ENCODE measurements around the gene GNAS-AS1.
"Not testable (repeated sequence)": the region's sequence is repeated elsewhere in the genome, so short reads cannot be mapped to it uniquely, and the experiment has no call there.

Gene GNAS-AS1

DNA sequence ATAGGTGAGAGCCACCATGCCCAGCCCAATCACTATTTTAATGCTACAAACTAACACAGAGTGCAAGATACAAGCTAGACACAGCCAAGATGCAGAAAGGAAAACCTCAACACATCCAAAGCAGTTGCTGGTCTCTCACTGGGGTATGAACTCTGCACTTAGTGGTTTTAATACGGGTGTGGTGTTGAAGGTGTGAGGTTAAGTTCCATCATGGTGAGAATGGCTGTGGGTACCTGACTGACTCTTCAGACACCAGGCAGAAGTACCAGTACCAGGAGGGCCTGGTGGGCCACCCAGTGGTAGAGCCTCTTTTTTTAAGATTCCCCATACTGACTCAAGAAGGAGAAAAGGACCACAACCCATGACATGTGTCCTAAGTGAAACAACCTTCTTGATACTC, 13.0 kb downstream of the GNAS-AS1 start:
- DNase-seq (ENCODE audit: insufficient read length, low spot score), result no peak
- FAIRE-seq, result no peak

DNA sequence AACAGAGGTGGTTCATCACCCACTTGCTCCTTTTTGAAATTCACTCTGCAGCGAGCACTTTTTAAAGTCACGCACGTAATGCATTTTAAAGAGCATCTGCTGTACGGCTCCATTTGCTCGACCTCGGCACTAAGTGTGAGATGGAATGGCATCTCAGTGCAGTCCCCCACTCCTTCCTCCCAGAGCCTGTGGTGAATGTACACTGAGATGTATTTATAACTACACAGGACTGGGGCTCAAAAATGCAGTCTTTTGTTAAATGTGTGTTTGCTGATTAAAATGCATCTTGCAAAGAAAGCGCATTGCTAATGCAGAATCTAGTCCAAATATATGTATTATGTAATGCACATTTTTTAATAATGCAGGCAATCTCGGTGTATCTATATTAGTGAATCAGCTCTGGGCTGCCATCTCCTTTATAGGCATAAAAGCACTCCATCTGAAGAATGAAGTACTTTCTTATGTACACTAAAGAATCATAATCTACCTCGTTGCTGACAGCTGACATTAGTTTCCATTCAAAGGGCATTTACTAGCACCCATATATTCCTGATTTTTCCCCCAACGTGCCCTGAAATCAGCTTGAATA, 14.0 kb downstream of the GNAS-AS1 start:
- DNase-seq (ENCODE audit: insufficient read length, low spot score) (no peak), FAIRE-seq (no peak)

DNA sequence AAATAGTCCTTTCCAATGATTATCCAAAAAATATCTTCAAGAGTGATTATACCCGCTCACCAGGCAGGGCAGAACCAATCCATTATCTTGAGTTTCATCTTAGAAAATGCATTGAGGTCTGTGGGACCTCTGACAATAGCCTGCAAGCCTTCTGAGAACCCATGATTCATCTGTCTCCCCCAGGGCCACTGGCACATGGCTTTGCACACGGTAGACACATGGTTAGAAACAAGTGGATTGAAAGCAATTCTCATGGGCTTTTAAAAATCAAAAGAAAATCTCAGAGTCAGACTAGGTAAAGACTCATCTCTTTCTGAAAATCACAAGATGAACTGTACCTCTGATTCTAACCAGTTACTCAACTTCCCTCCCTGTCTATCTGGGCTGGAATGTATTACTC, 15.5 kb downstream of the GNAS-AS1 start:
- DNase-seq (ENCODE audit: insufficient read length, low spot score), result no peak
- FAIRE-seq, result no peak

DNA sequence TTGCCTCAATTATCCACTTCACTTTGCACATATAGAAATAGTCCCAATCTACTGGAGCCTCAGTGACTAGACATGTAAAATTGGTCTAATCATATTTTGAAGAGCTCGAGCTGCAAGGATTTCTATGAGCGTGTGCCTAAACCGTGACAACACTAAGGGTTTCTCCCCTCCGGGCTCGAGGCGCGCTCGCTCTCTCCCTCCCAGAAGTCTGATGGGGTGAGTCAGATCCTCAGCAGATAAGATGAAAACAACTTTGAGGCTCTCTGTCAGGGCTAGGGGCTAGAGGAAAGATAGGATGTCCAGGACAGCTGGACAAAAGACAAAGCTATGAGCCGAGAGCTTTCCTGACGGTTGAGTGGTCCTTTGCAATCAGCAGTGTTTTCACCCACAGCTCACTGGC, 16.8 kb downstream of the GNAS-AS1 start:
- FAIRE-seq, result no peak

DNA sequence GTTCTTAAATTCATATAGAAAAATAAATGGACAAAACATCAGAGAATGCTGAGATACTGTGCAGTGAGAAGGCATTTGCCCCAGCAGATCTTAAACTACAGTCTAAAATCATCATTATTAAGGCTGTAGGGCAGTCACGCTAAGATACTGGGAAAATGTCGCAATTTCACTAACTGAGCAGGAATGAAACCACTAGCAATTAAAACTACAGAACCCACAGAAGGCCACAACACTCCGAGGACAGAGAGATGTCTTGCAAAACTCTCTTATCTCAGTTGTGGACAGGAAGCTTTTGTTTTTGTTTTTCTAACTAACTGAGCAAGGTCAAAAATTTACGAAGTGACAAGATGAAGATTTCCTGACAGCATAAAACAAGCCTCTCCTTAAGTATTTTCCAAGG, 18.2 kb downstream of the GNAS-AS1 start:
- FAIRE-seq (no peak), DNase-seq (ENCODE audit: insufficient read length, low spot score) (no peak)

More for the DNA sequence above, 16.8 kb downstream of the GNAS-AS1 start:
- no peak for DNase-seq (ENCODE audit: insufficient read length, low spot score)

DNA sequence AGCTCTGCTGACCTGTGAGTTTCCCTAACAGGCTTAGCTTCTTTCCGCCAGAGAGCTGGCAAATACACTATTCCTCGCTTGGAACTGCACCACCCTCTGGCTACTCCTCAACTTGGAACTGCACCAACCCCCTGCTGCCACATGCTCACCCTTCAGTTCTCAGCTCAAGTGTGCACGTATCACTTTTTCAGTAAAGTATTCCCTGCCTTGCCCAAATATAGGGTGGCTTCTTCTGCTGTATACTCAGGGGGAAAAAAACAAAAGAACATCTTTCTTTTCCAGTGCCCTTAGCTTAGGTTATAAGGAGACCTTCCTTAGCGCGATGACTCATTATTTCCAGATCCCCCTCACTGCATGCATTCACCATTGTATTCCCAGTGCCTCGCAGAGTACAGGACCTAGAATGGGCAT, 21.2 kb downstream of the GNAS-AS1 start:
- no peak for DNase-seq (ENCODE audit: insufficient read length, low spot score)
- FAIRE-seq, result no peak

DNA sequence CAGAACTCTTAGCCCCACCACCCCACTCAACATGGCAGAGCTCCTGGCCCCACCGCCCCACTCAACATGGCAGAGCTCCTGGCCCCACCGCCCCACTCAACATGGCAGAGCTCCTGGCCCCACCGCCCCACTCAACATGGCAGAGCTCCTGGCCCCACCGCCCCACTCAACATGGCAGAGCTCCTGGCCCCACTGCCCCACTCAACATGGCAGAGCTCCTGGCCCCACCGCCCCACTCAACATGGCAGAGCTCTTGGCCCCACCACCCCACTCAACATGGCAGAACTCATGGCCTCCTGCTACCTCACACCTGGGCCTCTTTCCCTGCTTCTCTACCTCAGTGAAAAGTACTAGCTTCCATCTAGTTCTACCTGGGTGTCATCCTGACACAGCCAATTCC, 21.9 kb downstream of the GNAS-AS1 start:
- not testable (repeated sequence) for FAIRE-seq; DNase-seq (ENCODE audit: insufficient read length, low spot score)

DNA sequence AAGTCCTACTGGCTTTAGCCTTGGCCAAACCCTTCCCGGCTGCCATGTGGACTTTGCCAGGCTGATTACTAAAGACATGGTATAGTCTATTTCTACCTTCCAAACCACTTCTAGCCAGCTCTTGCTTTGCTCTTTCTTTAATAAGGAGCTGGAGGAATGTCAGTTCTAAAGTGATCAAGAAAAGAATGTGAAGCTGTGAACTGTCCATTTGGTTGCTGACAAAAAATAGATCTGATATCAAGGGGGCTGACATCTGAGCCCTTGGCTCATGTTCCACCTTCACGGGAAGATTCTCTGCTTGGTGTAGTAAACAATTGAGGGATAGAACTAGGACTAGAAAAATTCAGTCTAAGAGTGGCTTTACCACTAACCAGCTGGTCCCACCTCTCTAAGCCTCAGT, 22.6 kb downstream of the GNAS-AS1 start:
- DNase-seq (ENCODE audit: insufficient read length, low spot score) (no peak), FAIRE-seq (no peak)

DNA sequence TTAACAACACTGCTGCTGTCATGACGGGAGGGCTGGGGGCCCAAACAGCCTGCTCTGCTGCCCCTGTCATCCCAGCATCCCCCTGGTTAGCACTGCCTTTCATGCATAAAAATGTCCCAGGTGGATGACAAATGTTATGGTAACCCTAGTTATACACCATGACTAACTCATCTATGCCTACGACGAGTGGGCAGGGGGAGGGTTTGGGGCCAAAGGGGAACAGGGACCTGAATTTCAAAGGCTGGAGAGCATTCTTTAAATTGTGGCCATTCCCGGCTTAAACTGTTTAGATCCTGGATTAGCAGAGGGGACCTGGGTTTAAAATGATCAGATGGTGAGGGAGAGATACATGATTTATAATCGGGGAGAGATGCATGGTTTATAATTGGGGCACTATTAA, 24.4 kb downstream of the GNAS-AS1 start:
- DNase-seq (ENCODE audit: insufficient read length, low spot score) (no peak), FAIRE-seq (no peak)

DNA sequence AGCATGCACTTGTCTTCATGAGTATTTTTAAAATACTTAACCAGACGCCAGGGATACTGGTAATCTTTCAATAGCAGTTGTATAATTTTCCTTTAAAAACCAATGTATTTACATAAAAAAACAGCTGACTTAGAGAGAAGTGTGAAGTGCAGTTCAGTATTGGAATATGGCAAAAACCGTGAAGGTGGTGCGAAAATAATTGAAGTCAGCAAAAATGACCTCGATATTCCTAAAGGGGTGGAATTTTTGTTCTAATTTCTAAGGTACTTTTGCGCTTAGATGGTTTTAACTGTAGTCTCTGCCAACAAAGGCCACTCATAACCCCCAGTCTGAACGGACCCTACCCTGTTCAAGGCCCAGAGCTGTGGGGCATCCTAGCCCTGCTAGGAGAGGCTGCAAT, 25.3 kb downstream of the GNAS-AS1 start:
- FAIRE-seq, result no peak

DNA sequence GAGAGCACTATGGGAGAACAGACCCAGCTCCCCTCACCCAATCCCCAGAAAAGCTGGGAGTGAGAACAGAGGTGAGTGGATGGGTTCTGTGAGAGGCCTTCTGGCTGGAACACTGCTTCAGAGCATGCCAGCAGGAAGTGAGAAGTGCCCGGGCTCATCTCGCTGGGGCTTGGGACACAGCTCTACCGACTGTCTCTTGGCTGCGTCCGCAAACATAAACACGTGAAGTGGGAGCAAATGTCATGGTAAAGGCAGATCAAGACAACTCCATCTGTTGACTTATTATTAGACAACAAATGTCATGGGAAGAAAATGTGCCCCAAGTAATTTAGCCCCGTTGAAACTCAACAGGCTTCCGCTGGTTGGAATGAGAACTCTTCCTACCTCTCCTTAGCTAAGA, 25.9 kb downstream of the GNAS-AS1 start:
- FAIRE-seq (no peak), DNase-seq (ENCODE audit: insufficient read length, low spot score) (no peak)

More for the DNA sequence above, 25.3 kb downstream of the GNAS-AS1 start:
- no peak for DNase-seq (ENCODE audit: insufficient read length, low spot score)

DNA sequence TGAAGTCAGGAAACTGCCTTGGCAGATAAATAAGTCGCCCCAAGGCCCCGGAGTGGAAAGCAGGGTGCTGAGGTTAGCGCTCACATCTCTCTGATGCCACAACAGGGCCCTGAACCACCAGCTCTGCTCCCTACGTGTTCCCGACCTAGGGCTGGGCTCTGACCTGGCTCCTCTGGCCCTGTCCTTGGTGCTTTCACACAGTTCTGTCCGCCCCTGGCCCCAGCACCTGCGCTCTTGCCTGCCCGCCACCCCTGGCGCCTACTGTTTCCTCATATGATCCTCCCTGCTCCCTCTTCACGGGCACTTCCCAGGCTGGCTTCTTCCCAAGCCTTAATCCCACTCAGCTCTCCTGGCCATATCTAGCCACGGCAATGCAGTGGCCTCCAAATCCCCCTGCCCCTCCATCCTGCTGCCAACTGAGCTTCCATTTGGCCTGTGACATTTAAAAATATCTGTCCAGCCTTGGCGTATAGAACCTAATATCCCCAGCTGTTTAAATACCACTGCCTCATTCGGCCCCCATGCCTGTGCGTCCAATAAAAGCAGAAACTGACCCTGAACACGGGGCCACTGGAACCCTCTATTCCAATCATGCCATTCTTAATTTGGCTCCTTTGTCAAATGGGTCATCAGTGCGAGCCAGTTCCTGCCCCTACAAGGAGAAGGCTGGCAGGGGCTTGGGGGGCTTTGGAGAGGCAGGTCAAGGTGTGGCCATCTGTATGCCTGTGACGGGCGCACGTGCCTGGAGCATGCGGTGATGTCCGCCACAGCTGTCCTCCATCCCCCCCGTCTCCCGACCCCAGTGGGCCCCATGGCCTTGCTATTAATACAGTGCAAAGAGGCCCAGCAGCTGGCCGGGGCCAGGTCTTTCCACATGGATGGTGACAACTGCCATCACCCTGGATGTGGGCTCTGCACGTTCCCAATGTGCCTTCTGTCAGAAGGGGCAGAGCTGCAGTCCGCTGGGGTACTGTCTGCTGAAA, 27.7 kb downstream of the GNAS-AS1 start:
- FAIRE-seq (no peak), DNase-seq (ENCODE audit: insufficient read length, low spot score) (no peak)

DNA sequence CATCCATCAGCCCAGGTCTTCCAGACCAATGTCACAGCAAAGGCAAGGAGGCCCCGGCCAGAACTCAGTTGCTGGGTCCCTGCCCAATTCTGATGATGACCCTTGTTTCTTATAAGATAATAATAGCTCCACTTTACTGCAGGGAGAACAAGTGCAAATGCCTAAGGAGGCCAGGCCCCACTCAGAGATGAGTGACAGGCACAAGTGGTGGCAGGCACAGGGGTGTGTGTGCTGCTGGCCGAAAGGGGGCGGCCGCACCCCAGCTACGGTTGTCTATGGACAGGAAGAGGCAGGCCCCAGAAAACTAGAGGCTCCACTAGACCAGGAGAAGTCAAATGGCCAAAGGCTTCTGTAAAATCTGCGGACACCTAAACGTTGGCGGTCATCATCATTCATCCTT, 28.6 kb downstream of the GNAS-AS1 start:
- FAIRE-seq (no peak), DNase-seq (ENCODE audit: insufficient read length, low spot score) (no peak)

DNA sequence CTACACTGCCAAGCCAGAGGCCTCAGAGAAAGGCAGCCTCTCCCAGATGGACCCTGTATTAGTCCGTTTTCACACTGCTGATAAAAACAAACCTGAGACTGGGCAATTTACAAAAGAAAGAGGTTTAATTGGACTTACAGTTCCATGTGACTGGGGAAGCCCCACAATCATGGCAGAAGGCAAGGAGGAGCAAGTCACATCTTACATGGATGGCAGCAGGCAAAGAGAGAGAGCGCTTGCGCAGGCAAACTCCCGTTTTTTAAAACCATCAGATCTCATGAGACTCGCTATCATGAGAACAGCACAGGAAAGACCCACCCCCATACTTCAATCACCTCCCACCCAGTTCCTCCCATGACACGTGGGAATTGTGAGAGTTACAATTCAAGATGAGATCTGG, 30.2 kb downstream of the GNAS-AS1 start:
- not testable (repeated sequence) for DNase-seq (ENCODE audit: insufficient read length, low spot score); FAIRE-seq

DNA sequence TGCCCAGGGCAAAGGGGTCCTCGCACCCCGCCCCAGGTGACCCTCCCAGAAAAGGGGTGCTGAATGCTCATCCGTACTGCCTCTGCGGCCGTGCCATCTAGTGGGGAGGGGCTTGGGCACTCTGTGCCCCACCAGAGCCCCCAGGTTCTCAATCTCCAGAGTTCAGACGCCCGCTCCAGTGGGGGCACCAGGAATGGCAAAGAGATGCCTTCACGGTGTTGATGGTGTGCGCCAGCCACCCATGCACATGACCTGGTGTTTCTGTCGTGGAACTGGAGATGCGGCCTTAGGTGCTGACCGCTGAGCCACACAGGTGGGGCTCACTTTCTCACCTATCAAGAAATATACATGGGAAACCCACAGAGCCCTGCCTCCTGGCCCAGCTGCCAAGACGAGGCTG, 30.8 kb downstream of the GNAS-AS1 start:
- FAIRE-seq (no peak), DNase-seq (ENCODE audit: insufficient read length, low spot score) (no peak)

DNA sequence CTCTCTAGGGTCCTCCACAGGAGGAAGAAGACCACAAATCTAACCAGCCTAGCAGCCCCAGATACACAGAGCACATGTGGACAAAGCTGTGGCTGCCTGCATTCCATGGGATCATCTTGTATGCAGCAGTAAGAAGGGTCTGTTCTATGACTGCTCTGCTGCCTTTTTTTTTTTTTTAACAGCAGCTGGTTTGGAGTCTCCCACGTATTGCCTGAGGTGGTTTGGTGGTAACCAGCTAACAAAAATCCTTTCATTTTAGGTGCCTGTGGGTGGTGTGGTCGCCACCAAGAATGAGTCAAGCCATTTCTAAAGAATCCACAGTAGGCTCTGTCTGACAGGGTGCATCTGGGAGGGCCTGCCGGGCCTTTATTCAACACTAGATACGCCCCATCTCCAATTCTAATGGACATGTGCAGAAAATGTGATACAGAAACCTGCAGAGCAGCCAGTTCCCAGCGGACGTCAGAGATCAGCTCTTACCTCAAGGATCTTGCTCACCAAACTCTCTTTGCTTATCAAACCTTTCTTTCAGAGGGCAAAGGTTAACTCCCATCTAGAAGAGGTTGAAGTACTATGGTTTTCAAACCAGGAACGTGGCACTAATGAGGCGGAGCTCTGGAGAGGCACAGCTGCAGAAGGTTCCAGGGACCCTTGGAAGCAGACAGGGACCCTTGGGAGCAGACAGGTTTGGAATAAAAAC, 32.0 kb downstream of the GNAS-AS1 start:
- no peak for FAIRE-seq
- DNase-seq (ENCODE audit: insufficient read length, low spot score), result no peak

DNA sequence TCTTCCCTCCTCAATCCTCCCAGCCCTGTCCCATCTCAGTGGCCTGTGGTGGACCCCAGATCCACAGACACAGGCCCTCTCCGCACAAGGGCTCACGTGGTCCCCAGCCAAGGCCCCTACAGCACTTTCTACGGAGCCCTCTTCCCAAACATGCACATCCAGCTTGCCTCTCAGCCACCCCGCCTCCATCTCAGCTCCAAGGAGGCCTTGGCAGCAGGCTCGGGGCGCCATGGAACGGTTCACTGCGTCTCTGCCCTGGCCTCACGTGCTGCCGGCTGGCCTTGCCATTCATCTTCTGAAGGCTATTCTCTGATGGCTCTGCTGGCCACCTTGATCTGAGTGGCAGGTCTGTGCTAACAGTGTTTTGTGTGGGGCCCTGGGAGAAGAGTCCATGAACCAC, 33.0 kb downstream of the GNAS-AS1 start:
- no peak for FAIRE-seq
- no peak for DNase-seq (ENCODE audit: insufficient read length, low spot score)

DNA sequence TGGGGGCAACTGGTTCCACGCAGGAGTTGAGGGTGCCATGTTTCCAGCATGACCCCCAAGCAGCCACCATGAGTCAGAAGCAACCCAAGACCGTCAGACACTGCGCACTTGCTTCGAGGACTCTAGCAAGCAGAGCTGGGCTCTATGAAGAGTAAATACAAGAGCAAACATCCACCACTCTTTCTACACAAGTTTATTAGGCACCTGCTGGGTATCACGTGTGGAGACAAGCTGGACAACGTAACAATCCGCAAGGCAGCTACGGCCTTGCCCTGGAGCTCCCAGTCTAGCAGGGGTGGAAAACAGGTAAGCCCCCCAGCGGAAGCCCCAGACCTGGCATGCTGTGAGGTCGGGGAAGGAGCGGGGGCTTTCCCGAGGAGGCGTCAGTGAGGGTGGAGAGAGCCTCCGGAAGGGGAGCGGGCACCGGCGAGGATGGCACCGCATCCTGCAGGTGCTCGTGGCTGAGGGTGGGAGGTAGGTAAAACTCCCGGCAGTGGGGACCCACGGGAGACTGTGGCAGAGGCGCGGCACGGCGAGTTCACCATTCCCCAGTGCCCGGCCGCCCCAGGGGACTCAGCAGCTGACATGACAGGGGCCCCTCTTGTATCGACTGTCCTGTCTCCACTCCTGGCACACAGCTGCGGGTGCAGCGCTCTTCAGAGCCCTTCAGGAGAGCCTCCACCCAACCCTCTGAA, 33.6 kb downstream of the GNAS-AS1 start:
- FAIRE-seq (no peak), DNase-seq (ENCODE audit: insufficient read length, low spot score) (no peak)

DNA sequence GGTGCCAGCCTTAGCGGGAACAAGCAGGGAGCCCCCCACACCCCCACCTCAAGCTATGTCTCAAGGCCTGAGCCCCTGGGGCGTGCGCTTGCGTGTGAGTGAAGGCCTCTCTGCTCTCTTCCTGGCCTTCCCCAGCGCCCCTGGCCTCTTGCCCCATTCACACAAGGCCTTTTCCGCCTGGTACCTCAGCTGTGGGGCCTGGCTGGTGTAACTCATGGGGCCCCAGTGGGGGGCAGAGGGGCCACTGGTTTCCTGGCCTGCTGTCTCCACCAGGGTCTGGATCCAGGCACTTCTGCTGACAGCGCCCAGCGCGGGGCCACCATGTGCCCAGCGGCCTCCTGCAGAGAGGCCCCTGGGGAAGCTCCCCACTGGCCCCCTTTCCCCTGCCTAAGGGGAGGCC, 34.7 kb downstream of the GNAS-AS1 start:
- FAIRE-seq (no peak), DNase-seq (ENCODE audit: insufficient read length, low spot score) (no peak)

DNA sequence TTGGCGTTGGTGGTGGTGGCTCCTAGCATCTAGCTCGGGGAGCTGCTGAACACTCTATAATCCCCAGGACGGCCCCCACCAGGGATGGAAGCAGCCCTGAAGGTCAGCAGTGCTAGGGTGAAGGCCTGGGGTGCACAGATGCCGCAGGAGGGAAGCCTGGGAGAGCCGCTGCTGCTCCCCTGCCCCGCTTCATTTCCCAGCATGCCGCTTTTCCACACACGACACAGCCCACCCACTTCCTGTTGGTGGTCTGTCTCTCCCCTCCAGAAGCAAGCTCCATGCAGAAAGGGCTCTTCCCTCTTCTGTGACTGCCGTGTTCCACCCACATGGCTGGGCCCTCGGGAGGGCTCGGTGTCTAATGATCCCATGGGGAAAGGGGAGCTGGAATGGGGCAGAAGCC, 35.3 kb downstream of the GNAS-AS1 start:
- FAIRE-seq (no peak), DNase-seq (ENCODE audit: insufficient read length, low spot score) (no peak)

DNA sequence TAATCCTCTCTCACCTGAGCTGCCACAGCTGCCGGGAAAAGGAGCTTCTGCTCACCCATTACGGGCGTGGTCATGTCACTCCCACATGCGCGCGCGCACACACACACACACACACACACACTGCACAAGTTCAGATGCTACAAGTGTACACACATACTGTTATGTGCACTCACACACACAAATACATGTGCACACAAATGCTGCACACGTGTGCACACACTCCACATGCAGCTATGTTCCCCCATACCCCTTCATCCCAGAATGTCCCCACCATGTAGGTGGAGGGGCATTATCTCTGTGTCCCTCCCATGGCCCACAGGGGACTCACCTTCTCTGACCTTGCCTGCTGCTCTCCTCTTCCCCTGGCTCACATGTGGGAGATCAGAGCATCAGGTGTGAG, 37.3 kb downstream of the GNAS-AS1 start:
- FAIRE-seq (no peak), DNase-seq (ENCODE audit: insufficient read length, low spot score) (no peak)
